Measurements from ENCODE around the gene MAP3K5.

The MAP3K5 gene

GRCh38 chr6:136641166-136641565 is 151.1 kb downstream of the MAP3K5 start:
- H3K27ac ChIP-seq = no peak overlapping the region
- peaks cover 18 to 30% (median 18%) of the 10 kb centered on the region in 3 donors for H3K36me3 ChIP-seq
- intact Hi-C loops (cut with DNase I; ENCODE audit: low total_unique reads) = no loop called here
- H3K27me3 ChIP-seq = no peaks in the 10 kb centered on the region
- H3K4me3 ChIP-seq = no peak overlapping the region
- peaks cover 0 to 30% (median 15%) of the 10 kb centered on the region in 4 donors for H3K4me1 ChIP-seq
- H3K9me3 ChIP-seq = no peaks in the 10 kb centered on the region
- TF ChIP-seq CTCF (IDR thresholded peaks at IDR 0.05) = no peak
- no peak for DNase-seq

GRCh38 chr6:136640132-136640915 is 152.0 kb downstream of the MAP3K5 start:
- H3K27me3 ChIP-seq = no peaks in the 10 kb centered on the region
- intact Hi-C loops (cut with DNase I; ENCODE audit: low total_unique reads) = no loop called here
- H3K27ac ChIP-seq = no peak overlapping the region

GRCh38 chr6:136639702-136640101 is 152.6 kb downstream of the MAP3K5 start:
- H3K9me3 ChIP-seq = no peaks in the 10 kb centered on the region
- H3K36me3 ChIP-seq = peaks cover 29 to 39% (median 30%) of the 10 kb centered on the region in 3 donors
- no peak overlapping the region for H3K4me3 ChIP-seq
- no peak for DNase-seq
- H3K27me3 ChIP-seq = no peaks in the 10 kb centered on the region
- H3K4me1 ChIP-seq = peaks cover 0 to 15% (median 13%) of the 10 kb centered on the region in 4 donors
- intact Hi-C loops (cut with DNase I; ENCODE audit: low total_unique reads) = no loop called here
- TF ChIP-seq CTCF (IDR thresholded peaks at IDR 0.05) = no peak
- H3K27ac ChIP-seq = no peak overlapping the region

More at GRCh38 chr6:136640132-136640915, 152.0 kb downstream of the MAP3K5 start:
- Histone ChIP-seq H3K4me1 (peaks cover 0 to 21% (median 14%) of the 10 kb centered on the region in 4 donors), H3K4me3 (no peak overlapping the region), H3K9me3 (no peaks in the 10 kb centered on the region), H3K36me3 (peaks cover 24 to 36% (median 26%) of the 10 kb centered on the region in 3 donors)
- DNase-seq = peak; percentile 53 to 73
- TF ChIP-seq CTCF (IDR thresholded peaks at IDR 0.05) = no peak

GRCh38 chr6:136635615-136636014 is 156.7 kb downstream of the MAP3K5 start:
- no peaks in the 10 kb centered on the region for H3K27me3 ChIP-seq
- H3K9me3 ChIP-seq = no peaks in the 10 kb centered on the region
- DNase-seq = no peak
- H3K4me1 ChIP-seq = no peaks in the 10 kb centered on the region
- intact Hi-C loops (cut with DNase I; ENCODE audit: low total_unique reads) = no loop called here
- peaks cover 44 to 46% (median 46%) of the 10 kb centered on the region in 3 donors for H3K36me3 ChIP-seq
- no peak overlapping the region for H3K4me3 ChIP-seq
- no peak for TF ChIP-seq CTCF (IDR thresholded peaks at IDR 0.05)
- no peak overlapping the region for H3K27ac ChIP-seq

GRCh38 chr6:136633355-136633754 is 158.9 kb downstream of the MAP3K5 start:
- Histone ChIP-seq H3K36me3 (peaks cover 39 to 46% (median 42%) of the 10 kb centered on the region in 3 donors), H3K27me3 (no peaks in the 10 kb centered on the region), H3K27ac (no peak overlapping the region), H3K4me1 (no peaks in the 10 kb centered on the region), H3K9me3 (no peaks in the 10 kb centered on the region), H3K4me3 (no peak overlapping the region)
- intact Hi-C loops (cut with DNase I; ENCODE audit: low total_unique reads) = no loop called here
- no peak for DNase-seq
- no peak for TF ChIP-seq CTCF (IDR thresholded peaks at IDR 0.05)
